ENCODE data around the gene SMIM8. TPM values are rescaled to one million over a fixed set of nuclear protein-coding genes. Genes with fewer than 3 reads are reported as not detected.

Gene SMIM8
- total RNA-seq (2022; extraction: Qiagen RNA extraction; ENCODE audit: low read depth) = 2.3 to 3.9 TPM (median 2.8 TPM) in 5 replicates

GRCh38 chr6:87322304-87323212 is at the start of gene SMIM8:
Gene SMIM8 (plus strand): TSS chr6:87322588. CDS start chr6:87337032, 14,444 bp downstream.

GRCh38 chr6:87344731-87345130 is 22.3 kb downstream of the SMIM8 start, which contains the start of gene C6orf163:
Gene C6orf163 (plus strand): TSS chr6:87344813. CDS start chr6:87345100, 287 bp downstream.

Other genes with a start within 250 kb of the SMIM8 start
- gene CGA, start 227.5 kb upstream of the SMIM8 start, total RNA-seq (2022; extraction: Qiagen RNA extraction; ENCODE audit: low read depth) = 0.19 to 0.29 TPM (median 0.26 TPM) in 3 of 5 replicates, not detected in the others
- 2.3 to 4.2 TPM (median 3.2 TPM) in 5 replicates for gene ZNF292, start 167.0 kb upstream of the SMIM8 start, total RNA-seq (2022; extraction: Qiagen RNA extraction; ENCODE audit: low read depth)
- not detected in 5 replicates for gene GJB7, start 6.7 kb downstream of the SMIM8 start, total RNA-seq (2022; extraction: Qiagen RNA extraction; ENCODE audit: low read depth)
- gene C6orf163, start 22.2 kb downstream of the SMIM8 start, total RNA-seq (2022; extraction: Qiagen RNA extraction; ENCODE audit: low read depth) = 0.22 to 0.36 TPM in 2 of 5 replicates, not detected in the others
- gene CFAP206, start 85.4 kb downstream of the SMIM8 start, total RNA-seq (2022; extraction: Qiagen RNA extraction; ENCODE audit: low read depth) = 0.17 to 1.1 TPM (median 0.68 TPM) in 5 replicates
- gene SLC35A1, start 150.4 kb downstream of the SMIM8 start, total RNA-seq (2022; extraction: Qiagen RNA extraction; ENCODE audit: low read depth) = 5.2 to 10.4 TPM (median 9.6 TPM) in 5 replicates